Esophagus muscularis mucosa (tissue), 4 donors: ENCODE results near the gene ARAP1. TPM values are rescaled to one million over a fixed set of nuclear protein-coding genes. Genes with fewer than 3 reads are reported as not detected.

Source experiments
- DNase-seq: peaks from one replicate; pipeline ENCODE4 v3.0.0-alpha.2; 2017; ENCODE audit errors: extremely low spot score
- H3K27ac ChIP-seq, 4 donors: fragments of 200-600 bp; sonication (generic); replicated peaks in 1 of 4; 1 replicate in 3 of 4; 2 replicates in 1 of 4; pipeline ENCODE4 v1.5.1; 2016 to 2019; ENCODE audit warnings: mild to moderate bottlenecking in 1 of 4
- H3K27me3 ChIP-seq, 4 donors: fragments of 200-600 bp; sonication (generic); one replicate each; pipeline versions ENCODE4 v1.5.1 to v1.6.0; 2016 to 2019
- H3K36me3 ChIP-seq, 4 donors: fragments of 200-600 bp; sonication (generic); one replicate each; pipeline ENCODE4 v1.5.1; 2016 to 2019
- H3K4me1 ChIP-seq, 4 donors: fragments of 200-600 bp; sonication (generic); one replicate each; pipeline ENCODE4 v1.5.1; 2016 to 2019
- H3K4me3 ChIP-seq, 4 donors: fragments of 200-600 bp; sonication (generic); 1 replicate in 2 of 4; 2 replicates in 2 of 4; pipeline ENCODE4 v1.5.1; 2016 to 2019; ENCODE audit warnings: mild to moderate bottlenecking in 4 of 4, moderate library complexity in 1 of 4
- H3K9me3 ChIP-seq, 4 donors: fragments of 200-600 bp; sonication (generic); 1 replicate in 3 of 4; 2 replicates in 1 of 4; pipeline ENCODE4 v1.5.1; 2016 to 2019
- CTCF ChIP-seq, 3 experiments: fragments of 200-600 bp in 2 of 3; fragments of 450-650 bp in 1 of 3; sonication (generic) in 2 of 3; IDR thresholded peaks; one replicate each; pipeline ENCODE4 v1.5.1; 2017 to 2019; ENCODE audit warnings: antibody characterized with exemption in 3 of 3, mild to moderate bottlenecking in 2 of 3, moderate library complexity in 1 of 3
- EP300 ChIP-seq: sonication (generic); formaldehyde crosslinking; IDR thresholded peaks from one replicate; pipeline ENCODE4 v1.6.1; 2017; ENCODE audit warnings: antibody characterized with exemption
- POLR2A ChIP-seq: fragments of 450-650 bp; IDR thresholded peaks from one replicate; pipeline ENCODE4 v1.6.1; 2017; ENCODE audit warnings: antibody characterized with exemption, moderate library complexity, mild to moderate bottlenecking, low read depth
- POLR2AphosphoS5 ChIP-seq, 2 donors: sonication (generic); formaldehyde crosslinking; IDR thresholded peaks; one replicate each; pipeline ENCODE4 v1.6.1; 2017; ENCODE audit warnings: antibody characterized with exemption in 2 of 2
- WGBS: methylation state at CpG from one replicate; pipeline ENCODE4 v1.1.5; 2018; 5-methylcytosine and 5-hydroxymethylcytosine counted together
- intact Hi-C: fragments of 100-400 bp; cut with DNase I; formaldehyde crosslinking; loops from one replicate; pipeline ENCODE4 v1.15.1; 2023
- total RNA-seq, 4 donors: library from RNA; depleted of rRNA; stranded (reverse); fragments of >200 nt; gene quantifications; one replicate each; pipeline versions ENCODE4 v1.1.0 to v1.2.1, GENCODE V29; 2016

ARAP1 gene
- total RNA-seq, 4 donors from 2014 or later: 83.7 to 115 (median 110) TPM

- Histone ChIP-seq H3K4me3 (no peak overlapping the region), H3K36me3 (no peaks in the 10 kb centered on the region), H3K9me3 (no peaks in the 10 kb centered on the region), H3K27me3 (no peaks in the 10 kb centered on the region), H3K27ac (no peak overlapping the region), H3K4me1 (peaks cover 9 to 68% (median 30%) of the 10 kb centered on the region in 4 donors)
- intact Hi-C loops: no loop called here
- WGBS: 48% methylated on average over 4 of the region's 4 CpGs
- DNase-seq: no peak
- TF ChIP-seq EP300: no peak
- no peak for TF ChIP-seq CTCF (IDR thresholded peaks at IDR 0.05)
Measured at GRCh38 chr11:72771507-72771906, 19.3 kb upstream of the ARAP1 start.

- H3K27me3 ChIP-seq: no peaks in the 10 kb centered on the region
- H3K4me3 ChIP-seq: no peak overlapping the region
- DNase-seq: no peak
- TF ChIP-seq EP300: no peak
- no peak for TF ChIP-seq CTCF (IDR thresholded peaks at IDR 0.05)
- TF ChIP-seq POLR2AphosphoS5 (IDR thresholded peaks at IDR 0.05): no peak
- no peak for TF ChIP-seq POLR2A
- peaks cover 8 to 65% (median 30%) of the 10 kb centered on the region in 4 donors for H3K4me1 ChIP-seq
- H3K9me3 ChIP-seq: no peaks in the 10 kb centered on the region
- intact Hi-C loops: no loop called here
- no peak overlapping the region for H3K27ac ChIP-seq
- WGBS: 87% methylated on average over 3 of the region's 3 CpGs
- H3K36me3 ChIP-seq: no peaks in the 10 kb centered on the region
Measured at GRCh38 chr11:72770799-72771198, 18.6 kb upstream of the ARAP1 start.

GRCh38 chr11:72769680-72770079 is 17.5 kb upstream of the ARAP1 start:
- no peak for DNase-seq
- no peak overlapping the region for H3K27ac ChIP-seq
- peaks cover 8 to 59% (median 30%) of the 10 kb centered on the region in 4 donors for H3K4me1 ChIP-seq
- H3K36me3 ChIP-seq: no peaks in the 10 kb centered on the region
- no peak overlapping the region for H3K4me3 ChIP-seq
- WGBS: 58% methylated on average over 4 of the region's 4 CpGs
- no peak for TF ChIP-seq POLR2AphosphoS5 (IDR thresholded peaks at IDR 0.05)
- TF ChIP-seq CTCF (IDR thresholded peaks at IDR 0.05): no peak
- TF ChIP-seq POLR2A: no peak
- TF ChIP-seq EP300: no peak
- intact Hi-C loops: no loop called here
- H3K9me3 ChIP-seq: no peaks in the 10 kb centered on the region
- H3K27me3 ChIP-seq: no peaks in the 10 kb centered on the region

GRCh38 chr11:72768581-72768980 is 16.4 kb upstream of the ARAP1 start:
- Histone ChIP-seq H3K27ac (no peak overlapping the region), H3K9me3 (no peaks in the 10 kb centered on the region), H3K27me3 (no peaks in the 10 kb centered on the region), H3K4me3 (no peak overlapping the region), H3K36me3 (no peaks in the 10 kb centered on the region), H3K4me1 (peaks cover 7 to 49% (median 26%) of the 10 kb centered on the region in 4 donors)
- TF ChIP-seq POLR2A: no peak
- TF ChIP-seq POLR2AphosphoS5 (IDR thresholded peaks at IDR 0.05): no peak
- TF ChIP-seq CTCF (IDR thresholded peaks at IDR 0.05): no peak
- 97% methylated on average over 3 of the region's 3 CpGs for WGBS
- no peak for DNase-seq
- intact Hi-C loops: no loop called here
